ENCODE data around the gene TCF7L2.

TCF7L2 gene

DNA sequence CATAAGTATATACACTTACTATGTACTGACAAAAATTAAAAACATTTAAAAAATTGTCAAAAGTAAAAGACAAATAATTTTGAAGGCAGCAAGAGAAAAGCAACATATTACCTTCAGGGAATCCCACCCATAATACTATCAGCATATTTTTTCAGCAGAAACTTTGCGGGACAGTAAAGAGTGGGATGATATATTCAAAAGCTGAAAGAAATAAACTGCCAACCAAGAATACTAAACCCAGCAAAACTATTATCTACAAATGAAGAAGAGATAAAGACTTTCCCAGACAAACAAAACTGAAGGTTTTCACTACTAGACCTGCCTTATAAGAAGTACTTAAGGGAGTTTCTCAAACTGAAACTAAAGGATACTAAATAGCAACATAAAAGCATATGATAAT is 257.9 kb downstream of the TCF7L2 start:
- DNase-seq, result no peak

DNA sequence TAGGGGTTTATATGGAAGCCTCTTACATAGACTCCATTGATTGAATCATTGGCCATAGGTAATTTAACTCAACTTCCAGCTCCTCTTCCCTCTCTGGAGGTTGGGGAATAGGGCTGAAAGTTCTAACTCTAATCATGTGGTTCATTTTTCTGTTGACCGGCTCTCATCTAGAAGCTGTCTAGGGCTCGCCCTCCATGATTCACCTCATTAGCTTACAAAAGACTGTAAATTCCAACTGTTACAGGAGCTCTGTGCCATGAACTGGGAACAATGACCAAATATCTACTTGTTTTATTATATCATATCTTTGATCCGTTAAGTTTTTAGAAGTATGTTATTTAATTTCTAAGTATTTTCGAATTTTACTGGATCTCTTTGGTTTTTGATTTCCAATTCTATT is 263.0 kb downstream of the TCF7L2 start:
- no peak for DNase-seq

DNA sequence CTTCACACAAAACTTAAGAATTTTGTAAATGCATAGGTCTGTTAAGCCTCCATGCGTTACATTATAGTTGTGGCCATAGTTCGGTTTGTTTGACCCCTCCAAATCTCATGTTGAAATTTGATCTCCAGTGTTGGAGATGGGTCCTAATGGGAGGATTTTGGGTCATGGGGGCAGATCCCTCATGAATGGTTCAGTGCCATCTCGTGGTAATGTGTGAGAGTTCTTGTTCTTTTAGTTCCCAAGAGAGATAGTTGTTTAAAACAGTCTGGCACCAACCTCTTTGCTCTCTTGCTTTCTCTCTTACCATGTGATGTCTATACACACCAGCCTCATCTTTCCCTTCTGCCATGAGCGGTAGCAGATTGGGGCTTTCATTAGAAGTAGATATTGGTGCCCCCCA is 264.3 kb downstream of the TCF7L2 start:
- DNase-seq, result no peak

DNA sequence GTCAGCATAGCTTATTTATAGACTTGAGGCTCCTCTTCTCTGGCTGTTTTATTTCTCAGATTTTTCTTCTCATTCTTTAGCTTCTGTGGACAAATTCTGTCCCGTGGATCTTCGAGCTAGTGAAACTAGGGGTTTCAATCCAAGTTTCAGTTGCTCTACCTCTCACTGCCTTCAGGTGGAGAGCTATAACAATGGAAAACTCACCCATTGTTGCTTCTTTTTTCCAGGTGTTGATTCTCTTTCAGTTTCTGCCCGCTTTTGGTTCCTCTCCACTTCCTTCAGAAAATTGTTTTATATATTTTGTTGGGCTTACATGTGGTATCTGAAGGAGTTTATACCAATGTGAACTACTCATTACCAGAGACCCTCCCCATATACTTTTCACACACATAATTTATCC is 266.1 kb downstream of the TCF7L2 start:
- no peak for DNase-seq

Data from activated CD4-positive, alpha-beta T cell treated with anti-CD3 and anti-CD28 coated beads for 48 hours (primary cell).